SH-SY5Y (cell line): ENCODE results near the gene SLC10A7.

ENCODE experiments used
- GATA2 ChIP-seq: IDR thresholded peaks from 2 replicates; pipeline ENCODE4 v1.6.1; 2011; ENCODE audit warnings: mild to moderate bottlenecking, low read depth, low read length
- GATA3 ChIP-seq: IDR thresholded peaks from 2 replicates; pipeline ENCODE4 v1.6.1; 2011; ENCODE audit warnings: low read depth, mild to moderate bottlenecking, low read length, moderate library complexity

DNA sequence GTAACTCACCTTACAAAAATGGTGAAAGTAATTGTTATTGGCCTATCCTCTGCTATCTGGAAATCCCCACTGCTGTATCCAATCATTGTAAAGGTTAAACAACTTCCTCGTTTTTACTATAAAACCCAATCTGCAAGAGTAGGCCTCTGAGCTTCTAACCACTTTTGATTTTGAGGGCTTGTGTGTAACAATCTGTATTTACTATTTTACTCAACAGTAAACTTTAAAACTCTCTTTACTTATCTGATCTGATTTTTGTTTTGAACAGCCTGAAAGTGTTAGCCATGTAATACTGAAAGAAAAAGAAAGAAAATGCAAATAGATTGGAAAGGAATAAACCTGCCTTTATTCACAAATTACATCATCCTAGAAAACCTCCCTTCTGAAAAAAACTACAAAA lies 63.1 kb downstream of the SLC10A7 start:
- no peak for TF ChIP-seq GATA3
- no peak for TF ChIP-seq GATA2
